GM19240 (cell line): Measurements from ENCODE around the gene MBD3.
"Not testable (repeated sequence)": the region's sequence is repeated elsewhere in the genome, so short reads cannot be mapped to it uniquely, and the experiment has no call there.

ENCODE experiments used
- DNase-seq: peaks from one replicate; pipeline ENCODE4 v3.0.0; 2011; ENCODE audit warnings: low spot score; ENCODE audit not compliant: insufficient read length

Gene MBD3

GRCh38 chr19:1592755-1593500 lies at the start of gene MBD3:
Gene MBD3 (minus strand): TSS chr19:1592865. CDS start chr19:1592631, 234 bp downstream.
- peak; percentile 97 for DNase-seq

- DNase-seq = not testable (repeated sequence)
These were observed 48.3 kb upstream of the MBD3 start for GRCh38 chr19:1640893-1641448.

GRCh38 chr19:1636325-1637236 lies 43.9 kb upstream of the MBD3 start:
- DNase-seq = no peak

- no peak for DNase-seq
These were observed 42.2 kb upstream of the MBD3 start for GRCh38 chr19:1634938-1635243.

GRCh38 chr19:1634242-1634937 lies 41.7 kb upstream of the MBD3 start:
- DNase-seq = no peak

- DNase-seq = no peak
These were observed 40.7 kb upstream of the MBD3 start for GRCh38 chr19:1633269-1633826.

GRCh38 chr19:1632462-1633268 lies 40.0 kb upstream of the MBD3 start:
- no peak for DNase-seq

GRCh38 chr19:1631557-1632100 lies 39.0 kb upstream of the MBD3 start:
- no peak for DNase-seq

GRCh38 chr19:1630811-1631210 lies 38.1 kb upstream of the MBD3 start:
- no peak for DNase-seq

- DNase-seq = no peak
These were observed 37.3 kb upstream of the MBD3 start for GRCh38 chr19:1630012-1630411.

- no peak for DNase-seq
These were observed 36.7 kb upstream of the MBD3 start for GRCh38 chr19:1629256-1629808.

GRCh38 chr19:1627194-1627593 lies 34.5 kb upstream of the MBD3 start:
- DNase-seq = no peak

GRCh38 chr19:1626417-1627010 lies 33.8 kb upstream of the MBD3 start:
- DNase-seq = no peak

GRCh38 chr19:1624458-1624857 lies 31.8 kb upstream of the MBD3 start:
- peak; percentile 57 for DNase-seq

GRCh38 chr19:1622541-1622940 lies 29.9 kb upstream of the MBD3 start:
- no peak for DNase-seq

GRCh38 chr19:1622007-1622406 lies 29.3 kb upstream of the MBD3 start:
- DNase-seq = no peak

- no peak for DNase-seq
These were observed 28.9 kb upstream of the MBD3 start for GRCh38 chr19:1621574-1621973.

GRCh38 chr19:1621021-1621420 lies 28.4 kb upstream of the MBD3 start:
- no peak for DNase-seq

GRCh38 chr19:1620502-1620901 lies 27.8 kb upstream of the MBD3 start:
- DNase-seq = no peak

- DNase-seq = no peak
These were observed 27.0 kb upstream of the MBD3 start for GRCh38 chr19:1619703-1620102.
